Measurements from ENCODE around the gene RSRC1.

The RSRC1 gene

DNA sequence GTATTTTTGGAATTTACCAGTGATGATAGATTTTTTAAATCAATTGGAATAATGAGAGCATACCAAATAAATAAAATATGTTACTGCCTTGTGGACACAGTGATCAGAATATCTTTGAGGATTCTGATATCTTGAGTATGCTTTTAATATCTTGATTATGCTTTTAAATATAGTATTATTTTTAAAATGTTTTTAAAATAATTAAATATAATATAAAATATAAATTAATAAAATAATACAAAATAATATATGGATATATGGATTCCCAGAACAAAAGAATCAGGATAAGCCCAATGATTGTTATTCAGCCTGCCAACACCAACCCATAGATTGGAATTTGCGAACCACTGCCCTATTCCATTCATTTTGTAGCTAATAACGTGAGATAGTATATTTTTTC, 369.2 kb downstream of the RSRC1 start:
- TF ChIP-seq, protein P1, sequence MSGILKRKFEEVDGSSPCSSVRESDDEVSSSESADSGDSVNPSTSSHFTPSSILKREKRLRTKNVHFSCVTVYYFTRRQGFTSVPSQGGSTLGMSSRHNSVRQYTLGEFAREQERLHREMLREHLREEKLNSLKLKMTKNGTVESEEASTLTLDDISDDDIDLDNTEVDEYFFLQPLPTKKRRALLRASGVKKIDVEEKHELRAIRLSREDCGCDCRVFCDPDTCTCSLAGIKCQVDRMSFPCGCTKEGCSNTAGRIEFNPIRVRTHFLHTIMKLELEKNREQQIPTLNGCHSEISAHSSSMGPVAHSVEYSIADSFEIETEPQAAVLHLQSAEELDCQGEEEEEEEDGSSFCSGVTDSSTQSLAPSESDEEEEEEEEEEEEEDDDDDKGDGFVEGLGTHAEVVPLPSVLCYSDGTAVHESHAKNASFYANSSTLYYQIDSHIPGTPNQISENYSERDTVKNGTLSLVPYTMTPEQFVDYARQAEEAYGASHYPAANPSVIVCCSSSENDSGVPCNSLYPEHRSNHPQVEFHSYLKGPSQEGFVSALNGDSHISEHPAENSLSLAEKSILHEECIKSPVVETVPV (CRISPR knock-in tag; IDR thresholded peaks at IDR 0.05): no peak
- TF ChIP-seq ZNF8 (CRISPR knock-in tag; IDR thresholded peaks at IDR 0.05) (no peak), ISL1 (CRISPR knock-in tag; IDR thresholded peaks at IDR 0.05) (no peak), ZC3H10 (CRISPR knock-in tag; IDR thresholded peaks at IDR 0.05) (no peak), RARB (CRISPR knock-in tag; IDR thresholded peaks at IDR 0.05) (no peak), ZFP30 (CRISPR knock-in tag; IDR thresholded peaks at IDR 0.05) (no peak), ARNTL (CRISPR knock-in tag; IDR thresholded peaks at IDR 0.05; ENCODE audit: borderline replicate concordance, low read depth) (no peak), SNAI2 (CRISPR knock-in tag; IDR thresholded peaks at IDR 0.05) (no peak), OSR1 (CRISPR knock-in tag; IDR thresholded peaks at IDR 0.05) (no peak), PPARA (CRISPR knock-in tag; IDR thresholded peaks at IDR 0.05; ENCODE audit: borderline replicate concordance) (no peak), CSDC2 (CRISPR knock-in tag; IDR thresholded peaks at IDR 0.05) (no peak)
- TF ChIP-seq, protein P2, sequence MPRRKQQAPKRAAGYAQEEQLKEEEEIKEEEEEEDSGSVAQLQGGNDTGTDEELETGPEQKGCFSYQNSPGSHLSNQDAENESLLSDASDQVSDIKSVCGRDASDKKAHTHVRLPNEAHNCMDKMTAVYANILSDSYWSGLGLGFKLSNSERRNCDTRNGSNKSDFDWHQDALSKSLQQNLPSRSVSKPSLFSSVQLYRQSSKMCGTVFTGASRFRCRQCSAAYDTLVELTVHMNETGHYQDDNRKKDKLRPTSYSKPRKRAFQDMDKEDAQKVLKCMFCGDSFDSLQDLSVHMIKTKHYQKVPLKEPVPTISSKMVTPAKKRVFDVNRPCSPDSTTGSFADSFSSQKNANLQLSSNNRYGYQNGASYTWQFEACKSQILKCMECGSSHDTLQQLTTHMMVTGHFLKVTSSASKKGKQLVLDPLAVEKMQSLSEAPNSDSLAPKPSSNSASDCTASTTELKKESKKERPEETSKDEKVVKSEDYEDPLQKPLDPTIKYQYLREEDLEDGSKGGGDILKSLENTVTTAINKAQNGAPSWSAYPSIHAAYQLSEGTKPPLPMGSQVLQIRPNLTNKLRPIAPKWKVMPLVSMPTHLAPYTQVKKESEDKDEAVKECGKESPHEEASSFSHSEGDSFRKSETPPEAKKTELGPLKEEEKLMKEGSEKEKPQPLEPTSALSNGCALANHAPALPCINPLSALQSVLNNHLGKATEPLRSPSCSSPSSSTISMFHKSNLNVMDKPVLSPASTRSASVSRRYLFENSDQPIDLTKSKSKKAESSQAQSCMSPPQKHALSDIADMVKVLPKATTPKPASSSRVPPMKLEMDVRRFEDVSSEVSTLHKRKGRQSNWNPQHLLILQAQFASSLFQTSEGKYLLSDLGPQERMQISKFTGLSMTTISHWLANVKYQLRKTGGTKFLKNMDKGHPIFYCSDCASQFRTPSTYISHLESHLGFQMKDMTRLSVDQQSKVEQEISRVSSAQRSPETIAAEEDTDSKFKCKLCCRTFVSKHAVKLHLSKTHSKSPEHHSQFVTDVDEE (CRISPR knock-in tag; IDR thresholded peaks at IDR 0.05): no peak
- TF ChIP-seq, protein P3, sequence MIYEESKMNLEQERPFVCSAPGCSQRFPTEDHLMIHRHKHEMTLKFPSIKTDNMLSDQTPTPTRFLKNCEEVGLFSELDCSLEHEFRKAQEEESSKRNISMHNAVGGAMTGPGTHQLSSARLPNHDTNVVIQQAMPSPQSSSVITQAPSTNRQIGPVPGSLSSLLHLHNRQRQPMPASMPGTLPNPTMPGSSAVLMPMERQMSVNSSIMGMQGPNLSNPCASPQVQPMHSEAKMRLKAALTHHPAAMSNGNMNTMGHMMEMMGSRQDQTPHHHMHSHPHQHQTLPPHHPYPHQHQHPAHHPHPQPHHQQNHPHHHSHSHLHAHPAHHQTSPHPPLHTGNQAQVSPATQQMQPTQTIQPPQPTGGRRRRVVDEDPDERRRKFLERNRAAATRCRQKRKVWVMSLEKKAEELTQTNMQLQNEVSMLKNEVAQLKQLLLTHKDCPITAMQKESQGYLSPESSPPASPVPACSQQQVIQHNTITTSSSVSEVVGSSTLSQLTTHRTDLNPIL (CRISPR knock-in tag; IDR thresholded peaks at IDR 0.05; ENCODE audit: low read depth): no peak
- ATAC-seq: no peak

DNA sequence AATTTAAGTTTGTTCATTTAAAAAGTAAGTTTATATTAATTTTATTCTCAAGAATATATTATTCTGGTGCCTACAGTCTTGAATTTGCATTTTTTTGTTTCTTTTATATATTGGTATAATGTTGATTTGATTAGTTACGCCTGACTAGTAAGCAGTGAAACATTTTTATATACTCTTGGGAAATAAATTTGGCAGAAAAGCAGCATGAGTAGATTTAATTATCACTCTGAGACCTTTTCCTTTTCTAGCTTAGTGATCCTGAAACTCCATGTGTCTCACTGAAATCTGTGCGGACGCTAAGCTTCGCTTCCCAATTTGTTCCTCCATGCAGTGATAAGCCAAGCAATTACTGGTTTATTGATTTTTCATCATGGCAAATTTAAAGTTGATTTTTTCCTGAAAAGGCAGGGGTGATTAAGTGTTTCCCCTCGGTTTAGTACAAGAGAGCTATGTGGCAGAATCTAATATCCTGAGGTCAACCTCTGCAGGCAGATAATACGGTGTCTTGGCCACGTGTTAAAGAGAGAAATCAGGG, 373.9 kb downstream of the RSRC1 start:
- no peak for ATAC-seq
- TF ChIP-seq, protein P4, sequence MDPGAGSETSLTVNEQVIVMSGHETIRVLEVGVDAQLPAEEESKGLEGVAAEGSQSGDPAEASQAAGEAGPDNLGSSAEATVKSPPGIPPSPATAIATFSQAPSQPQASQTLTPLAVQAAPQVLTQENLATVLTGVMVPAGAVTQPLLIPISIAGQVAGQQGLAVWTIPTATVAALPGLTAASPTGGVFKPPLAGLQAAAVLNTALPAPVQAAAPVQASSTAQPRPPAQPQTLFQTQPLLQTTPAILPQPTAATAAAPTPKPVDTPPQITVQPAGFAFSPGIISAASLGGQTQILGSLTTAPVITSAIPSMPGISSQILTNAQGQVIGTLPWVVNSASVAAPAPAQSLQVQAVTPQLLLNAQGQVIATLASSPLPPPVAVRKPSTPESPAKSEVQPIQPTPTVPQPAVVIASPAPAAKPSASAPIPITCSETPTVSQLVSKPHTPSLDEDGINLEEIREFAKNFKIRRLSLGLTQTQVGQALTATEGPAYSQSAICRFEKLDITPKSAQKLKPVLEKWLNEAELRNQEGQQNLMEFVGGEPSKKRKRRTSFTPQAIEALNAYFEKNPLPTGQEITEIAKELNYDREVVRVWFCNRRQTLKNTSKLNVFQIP (CRISPR knock-in tag; IDR thresholded peaks at IDR 0.05; ENCODE audit: borderline replicate concordance, low read depth): no peak
- no peak for TF ChIP-seq RARB (CRISPR knock-in tag; IDR thresholded peaks at IDR 0.05)
- TF ChIP-seq, protein P3 (CRISPR knock-in tag; IDR thresholded peaks at IDR 0.05; ENCODE audit: low read depth): no peak
- no peak for TF ChIP-seq CSDC2 (CRISPR knock-in tag; IDR thresholded peaks at IDR 0.05)
- TF ChIP-seq ZNF565 (CRISPR knock-in tag; conservative IDR thresholded peaks at IDR 0.05; ENCODE audit: low read depth): no peak
- TF ChIP-seq ARNTL (CRISPR knock-in tag; IDR thresholded peaks at IDR 0.05; ENCODE audit: borderline replicate concordance, low read depth): no peak
- no peak for TF ChIP-seq ESRRG (CRISPR knock-in tag; IDR thresholded peaks at IDR 0.05)
- TF ChIP-seq PPARA (CRISPR knock-in tag; IDR thresholded peaks at IDR 0.05; ENCODE audit: borderline replicate concordance): no peak
- TF ChIP-seq, protein P2 (CRISPR knock-in tag; IDR thresholded peaks at IDR 0.05): no peak
- no peak for TF ChIP-seq ZFP3 (CRISPR knock-in tag; IDR thresholded peaks at IDR 0.05)
- TF ChIP-seq TOX (CRISPR knock-in tag; IDR thresholded peaks at IDR 0.05; ENCODE audit: borderline replicate concordance): no peak

All from SK-N-SH treated with all-trans-retinoic acid at 6 μM for 48 hours (cell line).